ENCODE results near the gene CCDC85C. TPM values are rescaled to one million over a fixed set of nuclear protein-coding genes. Genes with fewer than 3 reads are reported as not detected.

Gene CCDC85C
- total and polyA plus RNA-seq, 3 donors from 2014 or later = 25.6 to 28.3 (median 26.4) TPM

- H3K36me3 ChIP-seq (ENCODE audit: low read depth, missing control alignments) = no peaks in the 10 kb centered on the region
- DNase-seq = no peak
- no peaks in the 10 kb centered on the region for H3K9me3 ChIP-seq
- no peak for TF ChIP-seq POLR2A (IDR thresholded peaks at IDR 0.05)
- TF ChIP-seq CTCF (IDR thresholded peaks at IDR 0.05) = no peak
- no peaks in the 10 kb centered on the region for H3K27me3 ChIP-seq
- H3K27ac ChIP-seq = no peak overlapping the region
- H3K4me1 ChIP-seq = no peaks in the 10 kb centered on the region
- 92 to 93% methylated on average over 9 of the region's 9 CpGs for WGBS, 2 donors
- intact Hi-C loops (cut with DNase I; ENCODE audit: low total_unique reads) = no loop called here
- no peak overlapping the region for H3K4me3 ChIP-seq
Measured at GRCh38 chr14:99632410-99633035, 28.5 kb upstream of the CCDC85C start.

DNA sequence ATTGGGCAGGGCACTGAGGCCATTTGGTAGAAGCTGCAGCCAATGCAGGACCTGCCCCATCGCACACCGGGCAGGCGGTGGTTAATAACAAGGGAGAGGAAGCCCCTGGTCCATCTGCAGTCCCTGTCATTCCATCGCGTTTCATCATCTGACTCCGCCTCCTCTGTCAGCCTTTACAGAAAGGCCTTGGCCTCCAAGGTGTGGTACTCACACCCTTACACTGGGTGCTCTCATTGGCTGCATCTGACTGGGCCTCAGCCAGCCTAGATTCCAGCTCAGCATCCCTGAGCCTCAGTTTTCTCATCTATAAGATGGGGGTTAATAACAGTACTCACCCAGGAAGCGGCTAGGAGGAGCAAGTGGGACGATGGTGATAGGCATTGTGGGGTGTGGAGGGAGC, 26.2 kb upstream of the CCDC85C start:
- no peak for DNase-seq
- H3K27me3 ChIP-seq = no peaks in the 10 kb centered on the region
- H3K4me1 ChIP-seq = no peaks in the 10 kb centered on the region
- TF ChIP-seq POLR2A (IDR thresholded peaks at IDR 0.05) = no peak
- no peak for TF ChIP-seq CTCF (IDR thresholded peaks at IDR 0.05)
- H3K9me3 ChIP-seq = no peaks in the 10 kb centered on the region
- WGBS, 2 donors = 80 to 83% methylated on average over 7 to 8 of the region's 8 CpGs
- no peak overlapping the region for H3K27ac ChIP-seq
- no peaks in the 10 kb centered on the region for H3K36me3 ChIP-seq (ENCODE audit: low read depth, missing control alignments)
- no peak overlapping the region for H3K4me3 ChIP-seq
- intact Hi-C loops (cut with DNase I; ENCODE audit: low total_unique reads) = no loop called here

- Histone ChIP-seq H3K4me1 (no peaks in the 10 kb centered on the region), H3K27ac (no peak overlapping the region), H3K27me3 (no peaks in the 10 kb centered on the region), H3K36me3 (ENCODE audit: low read depth, missing control alignments) (no peaks in the 10 kb centered on the region), H3K4me3 (no peak overlapping the region), H3K9me3 (no peaks in the 10 kb centered on the region)
- TF ChIP-seq CTCF (IDR thresholded peaks at IDR 0.05) = peak; percentile 81 to 95 (median 93)
- no peak for TF ChIP-seq POLR2A (IDR thresholded peaks at IDR 0.05)
- peak; percentile 83 for DNase-seq
- 37 to 47% methylated on average over 15 to 20 of the region's 20 CpGs for WGBS, 2 donors
- intact Hi-C loops (cut with DNase I; ENCODE audit: low total_unique reads) = loop anchor here (2.0 kb wide), 1 partner anchor 110 kb away; no protein-coding TSS in a partner anchor
Measured at GRCh38 chr14:99628887-99629618, 25.0 kb upstream of the CCDC85C start.

GRCh38 chr14:99627510-99628381, 23.7 kb upstream of the CCDC85C start:
- intact Hi-C loops (cut with DNase I; ENCODE audit: low total_unique reads) = loop anchor here (2.0 kb wide), 1 partner anchor 109 kb away; no protein-coding TSS in a partner anchor
- Histone ChIP-seq H3K4me3 (no peak overlapping the region), H3K36me3 (ENCODE audit: low read depth, missing control alignments) (no peaks in the 10 kb centered on the region), H3K27ac (no peak overlapping the region), H3K9me3 (no peaks in the 10 kb centered on the region), H3K4me1 (no peaks in the 10 kb centered on the region), H3K27me3 (no peaks in the 10 kb centered on the region)
- no peak for DNase-seq
- WGBS, 2 donors = 82 to 84% methylated on average over 13 of the region's 13 CpGs
- TF ChIP-seq CTCF (IDR thresholded peaks at IDR 0.05) (no peak), POLR2A (IDR thresholded peaks at IDR 0.05) (no peak)

Data from testis (tissue), 3 donors.